ENCODE measurements around the gene CEP72. TPM values are rescaled to one million over a fixed set of nuclear protein-coding genes. Genes with fewer than 3 reads are reported as not detected.

The CEP72 gene
- total RNA-seq, 1 experiment from 2014 or later: 24.8 TPM

DNA sequence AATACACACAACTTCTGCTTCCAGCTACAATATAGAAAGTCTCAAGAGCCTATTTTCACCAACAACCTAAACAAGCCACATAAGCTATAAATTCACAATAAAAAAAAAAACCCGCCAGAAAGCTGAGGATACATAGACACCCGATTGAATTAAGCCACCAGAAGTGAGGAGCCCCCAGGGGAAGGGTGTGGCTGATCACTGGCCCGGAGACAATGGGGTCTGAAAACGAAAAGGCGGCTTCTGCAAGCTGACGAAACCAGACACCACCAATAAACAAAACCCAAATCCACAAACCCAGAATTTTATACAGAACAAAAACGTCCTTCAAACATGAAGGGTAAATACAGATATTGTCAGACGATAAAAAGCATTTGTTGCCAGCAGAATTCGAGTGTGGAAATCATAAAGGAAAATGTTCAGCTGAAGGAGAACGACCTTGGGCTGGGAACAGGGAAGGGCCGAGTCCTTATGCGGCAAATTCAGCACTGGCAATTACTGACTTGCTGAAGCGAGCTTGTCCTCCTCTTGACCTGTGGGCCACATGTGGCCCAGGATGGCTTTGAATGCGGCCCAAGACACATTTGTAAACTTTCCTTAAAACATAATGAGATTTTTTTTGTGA, 39.6 kb upstream of the CEP72 start:
- H3K4ac ChIP-seq (ENCODE audit: low read depth, low read length): no peak overlapping the region
- H4K8ac ChIP-seq (replicated peaks; ENCODE audit: insufficient read length, low read depth, low read length): no peak overlapping the region
- TF ChIP-seq, protein P1, sequence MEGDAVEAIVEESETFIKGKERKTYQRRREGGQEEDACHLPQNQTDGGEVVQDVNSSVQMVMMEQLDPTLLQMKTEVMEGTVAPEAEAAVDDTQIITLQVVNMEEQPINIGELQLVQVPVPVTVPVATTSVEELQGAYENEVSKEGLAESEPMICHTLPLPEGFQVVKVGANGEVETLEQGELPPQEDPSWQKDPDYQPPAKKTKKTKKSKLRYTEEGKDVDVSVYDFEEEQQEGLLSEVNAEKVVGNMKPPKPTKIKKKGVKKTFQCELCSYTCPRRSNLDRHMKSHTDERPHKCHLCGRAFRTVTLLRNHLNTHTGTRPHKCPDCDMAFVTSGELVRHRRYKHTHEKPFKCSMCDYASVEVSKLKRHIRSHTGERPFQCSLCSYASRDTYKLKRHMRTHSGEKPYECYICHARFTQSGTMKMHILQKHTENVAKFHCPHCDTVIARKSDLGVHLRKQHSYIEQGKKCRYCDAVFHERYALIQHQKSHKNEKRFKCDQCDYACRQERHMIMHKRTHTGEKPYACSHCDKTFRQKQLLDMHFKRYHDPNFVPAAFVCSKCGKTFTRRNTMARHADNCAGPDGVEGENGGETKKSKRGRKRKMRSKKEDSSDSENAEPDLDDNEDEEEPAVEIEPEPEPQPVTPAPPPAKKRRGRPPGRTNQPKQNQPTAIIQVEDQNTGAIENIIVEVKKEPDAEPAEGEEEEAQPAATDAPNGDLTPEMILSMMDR (conservative IDR thresholded peaks at IDR 0.05): no peak
- no peak overlapping the region for H3K23ac ChIP-seq (ENCODE audit: insufficient read length, low read depth, low read length)
- H2BK120ac ChIP-seq (ENCODE audit: low read depth, low read length, poor library complexity, severe bottlenecking): no peak overlapping the region
- no peak overlapping the region for H3K9ac ChIP-seq (ENCODE audit: extremely low read depth, insufficient read length, low read length)
- no peaks in the 10 kb centered on the region for H3K79me1 ChIP-seq (ENCODE audit: insufficient read depth, low read depth, low read length, poor library complexity, severe bottlenecking)
- H3K36me3 Mint-ChIP-seq (ENCODE audit: insufficient read depth in 1 of 3, low read depth in 3 of 3): peaks cover 0 to 10% (median 0%) of the 10 kb centered on the region in 3 experiments; a peak in 2 of 7 replicates
- no peak overlapping the region for H3K14ac ChIP-seq (ENCODE audit: insufficient read depth, low read length)
- H3K9me3 Mint-ChIP-seq: peaks cover 11 to 19% of the 10 kb centered on the region in 2 experiments
- peaks cover 4 to 12% of the 10 kb centered on the region in 2 experiments for H3K4me1 Mint-ChIP-seq
- no peak overlapping the region for H2BK12ac ChIP-seq (ENCODE audit: insufficient read length, low read depth, low read length)
- peaks cover 47% of the 10 kb centered on the region for H3K27me3 Mint-ChIP-seq (ENCODE audit: low read depth)
- no peak overlapping the region for H4K5ac ChIP-seq (ENCODE audit: insufficient read length, low read depth, low read length)
- no peaks in the 10 kb centered on the region for H3K23me2 ChIP-seq (ENCODE audit: insufficient read length, low read depth, low read length, poor library complexity, severe bottlenecking)
- no peak overlapping the region for H3K27ac Mint-ChIP-seq
- H3K4me3 Mint-ChIP-seq: no peak overlapping the region
- no peak overlapping the region for H2AFZ ChIP-seq (ENCODE audit: low read length)
- no peak for DNase-seq
- no peaks in the 10 kb centered on the region for H4K20me1 ChIP-seq (ENCODE audit: control insufficient read depth, insufficient read depth, insufficient read length)
- H3K79me2 ChIP-seq (ENCODE audit: insufficient read depth, low read length): no peaks in the 10 kb centered on the region
- no peak overlapping the region for H3K18ac ChIP-seq (ENCODE audit: insufficient read length, low read depth, low read length)
- H3K27ac ChIP-seq (ENCODE audit: insufficient read length, low read depth, low read length): no peak overlapping the region
- H2BK20ac ChIP-seq (ENCODE audit: low read depth, low read length, poor library complexity, severe bottlenecking): no peak overlapping the region
- H3K56ac ChIP-seq (ENCODE audit: insufficient read length, low read depth, low read length): no peak overlapping the region
- no peaks in the 10 kb centered on the region for H3K4me1 ChIP-seq (ENCODE audit: insufficient read depth, low read length)
- H3K4me2 ChIP-seq (ENCODE audit: insufficient read depth, insufficient read length, low read length): no peak overlapping the region
- H3T11ph ChIP-seq (ENCODE audit: low read length): no peak overlapping the region
- peaks cover 4% of the 10 kb centered on the region for H3K9me3 ChIP-seq (ENCODE audit: control insufficient read depth, low read depth, low read length)
- no CpG with 5 or more reads among the region's 14 CpGs for WGBS (ENCODE audit: extremely low coverage, insufficient read length, low lambda C conversion rate)
- H3K27me3 ChIP-seq (ENCODE audit: insufficient read depth, low read length): no peaks in the 10 kb centered on the region
- no peak overlapping the region for H2BK5ac ChIP-seq (ENCODE audit: insufficient read length, low read length)
- H4K91ac ChIP-seq (ENCODE audit: insufficient read length, low read depth, low read length): no peak overlapping the region
- no peak overlapping the region for H2AK5ac ChIP-seq (ENCODE audit: insufficient read length, low read length)
- H2BK15ac ChIP-seq (ENCODE audit: low read depth, low read length): no peak overlapping the region

Measured in H9 (cell line).